GM21447 (cell line): Measurements from ENCODE around the gene KIAA1217.

Source experiments
- ATAC-seq: cut with Tn5 transposase; IDR thresholded peaks from one replicate; pipeline ENCODE4 v1.9.1; 2021; ENCODE audit not compliant: unreplicated experiment

Gene KIAA1217

GRCh38 chr10:24242562-24242961, 33.6 kb downstream of the KIAA1217 start:
- no peak for ATAC-seq

DNA sequence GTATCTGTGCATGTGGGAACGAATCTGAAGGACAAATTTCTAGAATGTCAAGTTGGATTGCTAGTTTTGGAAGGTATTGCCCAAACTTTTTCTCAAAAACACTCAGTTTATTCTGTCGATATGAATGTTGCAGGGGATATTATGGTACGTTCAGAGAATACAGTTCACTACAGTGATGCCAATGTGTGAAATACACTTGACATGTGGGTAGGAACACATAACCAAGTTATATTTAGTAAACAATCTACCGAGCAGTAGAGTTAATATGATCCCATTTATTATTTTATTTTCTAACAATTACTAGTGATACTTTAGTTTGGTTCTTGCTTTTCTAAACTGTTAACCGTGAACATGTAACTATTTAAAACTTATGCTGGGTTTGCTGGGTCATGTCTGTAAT, 37.4 kb downstream of the KIAA1217 start:
- no peak for ATAC-seq

DNA sequence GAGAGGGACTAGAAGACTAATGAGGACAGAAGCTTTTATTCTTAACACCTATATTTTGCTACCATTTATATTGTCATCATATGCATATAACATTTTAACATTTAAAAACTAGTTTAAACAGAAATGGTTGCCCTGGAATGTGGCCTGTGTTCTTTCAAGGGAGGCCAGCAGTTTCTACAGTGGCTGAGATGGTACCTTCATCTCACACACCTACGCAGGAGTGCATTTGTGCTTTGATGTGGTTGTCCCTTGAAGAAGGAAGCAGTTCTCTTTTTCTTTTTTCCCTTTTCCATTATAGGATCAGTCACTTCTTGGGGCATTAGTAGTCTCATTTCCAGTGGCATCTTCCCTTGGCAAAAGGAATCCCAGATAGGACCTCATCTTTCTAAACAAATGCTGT, 38.9 kb downstream of the KIAA1217 start:
- no peak for ATAC-seq

GRCh38 chr10:24249829-24250415, 41.0 kb downstream of the KIAA1217 start:
- ATAC-seq, result no peak

DNA sequence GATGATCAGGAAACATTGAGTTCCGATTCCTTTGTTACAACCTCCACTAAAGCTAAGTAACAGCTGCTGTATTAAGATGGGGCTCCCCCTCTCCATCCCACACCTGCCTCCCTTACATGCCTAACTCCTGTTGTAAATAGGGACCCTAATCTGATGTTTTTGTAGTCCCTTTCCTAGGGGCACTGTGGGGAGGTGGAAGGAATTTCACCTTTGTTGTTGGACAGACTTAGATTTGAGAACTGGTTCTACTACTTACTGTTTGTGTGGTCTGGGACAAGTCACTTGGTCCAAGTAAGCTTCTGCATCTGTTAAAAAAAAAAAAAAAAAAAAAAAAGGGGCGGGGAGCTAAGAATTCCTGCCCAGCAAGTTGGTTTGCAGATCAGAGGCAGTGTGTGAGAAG, 42.6 kb downstream of the KIAA1217 start:
- no peak for ATAC-seq

- no peak for ATAC-seq
Observed at GRCh38 chr10:24254180-24254579, 45.2 kb downstream of the KIAA1217 start.

DNA sequence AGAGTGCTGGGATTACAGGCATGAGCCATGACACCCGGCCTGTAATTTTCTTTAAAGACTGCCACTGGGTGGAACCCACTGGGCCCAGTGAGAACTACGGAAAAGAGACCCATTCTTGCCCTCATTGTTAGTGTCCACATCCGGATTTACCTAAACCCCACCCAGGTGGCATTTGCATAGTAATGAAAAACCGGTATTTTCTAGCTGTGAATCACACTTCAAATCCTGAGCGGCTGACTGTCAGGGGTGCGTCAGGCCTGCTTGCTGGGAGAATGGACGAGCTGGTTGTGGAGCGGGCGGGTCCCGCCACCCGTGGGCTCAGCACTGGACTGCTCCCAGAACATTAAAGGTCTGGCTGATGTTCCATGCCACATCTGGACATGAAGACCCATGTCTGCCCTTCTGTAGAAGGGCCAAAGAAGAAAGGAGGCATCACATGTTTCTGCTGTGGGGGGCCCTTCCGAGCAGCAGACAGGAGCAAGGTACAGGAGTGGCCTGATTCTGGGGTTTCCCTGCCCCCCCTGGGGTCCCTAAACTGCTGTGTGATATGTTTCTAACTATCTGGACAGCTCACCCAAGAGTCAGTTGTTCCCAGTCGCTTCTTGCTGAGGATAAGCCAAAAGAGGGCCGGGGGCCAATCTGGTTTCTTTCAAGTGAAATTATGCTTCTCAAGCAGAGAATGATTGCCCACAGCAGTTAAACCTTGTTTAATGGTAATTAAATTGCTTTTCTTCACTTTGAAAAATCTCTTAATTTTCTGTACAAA, 46.4 kb downstream of the KIAA1217 start:
- ATAC-seq, result no peak

DNA sequence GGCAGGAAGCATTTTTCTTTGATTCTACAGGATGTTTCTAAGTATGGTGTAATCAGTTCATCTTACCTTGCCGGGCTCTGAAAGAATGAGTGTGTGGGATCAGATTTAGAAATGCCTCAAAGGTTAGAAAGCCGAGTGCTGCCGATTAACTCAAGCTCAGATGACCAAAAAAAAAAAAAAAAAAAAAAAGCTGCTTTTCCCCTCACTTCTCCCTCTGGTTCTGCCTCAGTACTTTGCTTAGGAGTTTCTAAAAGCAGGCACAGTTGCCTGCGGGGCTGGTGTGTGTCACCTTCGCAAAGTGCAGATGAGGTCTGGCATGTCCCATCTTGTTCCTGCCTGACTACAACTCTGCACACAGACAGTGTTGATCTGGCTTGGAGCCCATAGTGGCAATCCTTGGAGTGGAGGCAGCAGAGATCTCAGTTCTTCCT, 47.0 kb downstream of the KIAA1217 start:
- ATAC-seq, result no peak

- no peak for ATAC-seq
Observed at GRCh38 chr10:24256619-24257107, 47.7 kb downstream of the KIAA1217 start.

DNA sequence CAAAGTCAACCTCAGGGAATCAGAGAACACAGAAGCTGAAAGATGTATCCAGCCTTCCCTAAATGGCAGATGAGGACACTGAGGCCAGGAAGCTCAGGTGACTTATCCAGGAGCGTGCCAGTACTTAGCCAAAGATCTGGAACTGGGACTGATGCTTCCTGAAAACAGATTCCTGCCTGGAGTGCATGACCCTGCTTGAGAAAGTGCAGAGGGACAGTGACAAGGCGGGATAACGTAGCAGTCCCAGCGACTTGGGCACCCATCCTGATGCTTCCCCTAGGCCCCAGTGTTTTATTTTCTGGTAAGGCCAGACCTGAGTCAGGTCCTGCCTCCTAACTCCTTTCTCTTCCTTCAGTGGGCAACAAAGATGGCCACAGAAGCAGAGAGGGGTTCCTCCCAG, 48.6 kb downstream of the KIAA1217 start:
- no peak for ATAC-seq

- ATAC-seq, result no peak
Observed at GRCh38 chr10:24259365-24260130, 50.6 kb downstream of the KIAA1217 start.

DNA sequence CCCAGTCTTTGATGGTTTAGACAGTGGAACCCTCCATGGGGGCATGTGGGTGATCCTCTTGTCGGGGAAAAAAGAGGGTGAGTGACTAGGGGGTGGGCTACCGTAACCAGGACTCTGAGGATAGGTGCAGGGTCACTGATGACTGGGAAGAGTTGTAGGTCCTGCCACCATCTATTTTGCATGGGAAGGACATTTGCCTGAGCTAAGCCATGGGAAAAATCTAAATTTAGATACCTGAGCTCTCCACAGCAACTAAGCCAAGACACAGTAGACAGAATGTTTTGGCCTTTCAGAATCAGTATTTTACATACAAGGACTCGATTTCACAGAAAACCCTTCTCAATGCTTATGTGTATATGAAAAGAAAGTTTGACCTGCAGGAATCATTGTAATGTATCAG, 52.7 kb downstream of the KIAA1217 start:
- ATAC-seq, result no peak

DNA sequence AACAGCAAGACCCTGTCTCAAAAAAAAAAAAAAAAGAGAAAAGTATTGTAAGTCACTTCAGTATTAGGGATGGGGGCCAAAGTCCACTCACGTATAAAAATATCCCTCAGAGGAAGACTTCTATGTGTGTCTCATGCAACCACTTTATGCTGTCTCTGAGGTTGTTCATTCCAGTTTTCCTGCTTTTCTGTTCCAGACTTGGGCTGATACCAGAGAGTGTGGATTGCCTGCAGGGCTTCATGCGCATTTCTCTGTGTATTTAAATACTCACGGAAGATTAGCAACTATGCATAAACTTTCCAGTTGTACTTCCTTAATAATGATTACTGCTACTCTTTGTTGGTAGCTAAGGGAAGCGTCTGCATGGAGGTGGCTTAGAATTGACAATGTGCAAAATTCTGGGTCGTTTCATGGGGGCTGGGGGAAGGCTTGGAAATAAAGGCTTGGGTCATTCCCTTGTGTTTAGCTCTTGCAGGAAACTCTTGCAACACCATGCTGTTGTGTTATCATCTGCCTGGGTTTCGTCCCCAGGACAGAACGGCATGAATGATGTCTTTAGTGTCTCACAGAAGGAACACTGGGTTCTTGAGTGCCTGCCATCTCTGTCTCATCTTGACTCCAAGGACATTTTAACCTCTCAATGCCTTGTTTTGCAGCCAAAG, 54.1 kb downstream of the KIAA1217 start:
- no peak for ATAC-seq

GRCh38 chr10:24269476-24269875, 60.5 kb downstream of the KIAA1217 start:
- no peak for ATAC-seq

DNA sequence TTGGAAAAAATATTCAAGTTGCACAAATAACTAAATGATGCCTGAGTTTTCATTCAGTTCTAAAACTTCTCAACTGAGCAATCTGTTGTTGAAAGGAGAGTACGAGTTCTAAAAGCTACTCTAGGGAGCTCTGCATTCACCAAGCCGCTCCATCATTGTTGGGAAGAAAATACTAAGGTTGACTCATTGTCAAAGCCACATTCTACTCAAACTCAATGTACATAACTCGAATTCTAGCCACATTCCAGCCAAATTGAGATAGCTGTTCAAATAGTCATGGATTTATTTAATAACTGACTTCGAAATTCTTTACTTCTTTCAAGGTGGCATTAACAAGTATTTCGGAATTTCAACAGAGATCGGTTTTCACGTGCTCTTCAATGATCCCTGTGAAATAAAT, 63.4 kb downstream of the KIAA1217 start:
- ATAC-seq, result no peak

DNA sequence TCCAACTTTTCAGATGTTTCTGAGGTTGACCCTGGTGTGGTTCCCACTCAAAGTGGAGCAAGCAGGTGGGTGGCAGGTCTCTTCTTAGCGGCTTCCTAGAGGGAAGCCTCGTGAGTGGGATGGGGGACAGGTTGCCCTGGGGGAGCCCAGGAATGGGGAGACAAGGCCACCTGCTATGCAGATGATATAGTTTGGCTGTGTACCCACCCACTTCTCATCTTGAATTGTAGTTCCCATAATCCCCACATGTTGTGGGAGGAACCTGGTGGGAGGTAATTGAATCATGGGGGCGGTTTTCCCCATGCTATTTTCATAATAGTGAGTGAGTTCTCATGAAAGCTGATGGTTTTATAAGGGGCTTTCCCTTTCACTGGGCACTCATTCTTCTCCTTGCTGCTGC, 68.3 kb downstream of the KIAA1217 start:
- no peak for ATAC-seq

DNA sequence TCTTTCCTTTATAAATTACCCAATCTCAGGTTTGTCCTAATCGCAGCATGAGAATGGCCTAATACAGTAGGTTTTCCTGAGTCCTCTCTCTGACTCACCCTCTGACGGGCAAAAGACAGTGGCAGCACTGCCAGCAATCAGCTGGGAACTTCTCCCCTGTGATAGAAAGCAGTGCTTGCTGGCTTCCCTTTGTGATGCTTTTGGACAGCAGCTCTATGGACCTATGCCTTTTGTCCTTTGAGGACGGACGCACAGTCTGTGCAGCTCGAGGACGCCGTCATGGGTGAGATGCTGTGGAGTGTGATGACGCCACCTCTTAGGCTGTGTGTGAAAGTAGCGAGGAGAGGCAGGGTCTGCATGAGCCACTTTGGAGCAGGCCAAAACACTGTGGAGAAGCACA, 68.8 kb downstream of the KIAA1217 start:
- no peak for ATAC-seq

DNA sequence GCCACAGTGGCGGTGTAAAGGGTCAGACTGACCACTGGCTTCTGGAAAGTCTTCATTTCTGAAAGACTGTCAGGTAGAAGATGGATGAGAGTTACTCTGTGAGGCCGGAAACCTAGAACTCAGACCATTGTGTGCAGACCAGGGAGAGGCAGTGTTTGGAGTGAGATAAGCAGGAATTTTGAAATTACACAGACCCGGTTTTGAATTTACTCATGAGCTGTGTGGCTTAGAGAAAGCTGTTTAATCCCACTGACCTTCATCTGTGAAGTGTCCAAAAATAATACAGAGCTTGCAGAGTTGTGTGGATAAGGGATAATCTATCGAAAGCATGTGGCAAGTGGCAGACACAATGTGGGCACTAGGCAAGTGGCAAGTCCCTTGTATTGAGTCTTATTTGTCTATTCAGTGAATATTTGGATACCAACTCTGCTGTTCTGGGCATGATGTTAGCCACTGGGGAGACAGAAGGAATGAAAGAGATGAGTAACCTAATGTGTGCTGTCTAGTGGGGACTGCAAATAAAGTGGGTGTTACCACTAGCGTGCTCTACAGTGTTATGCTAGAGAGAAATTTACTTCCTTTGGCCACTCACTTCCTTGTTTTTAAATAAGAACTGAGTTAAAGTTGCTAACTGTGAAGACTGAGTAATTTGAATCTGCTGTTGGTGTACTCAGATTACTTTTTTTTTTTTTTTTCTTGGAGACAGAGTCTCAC, 69.4 kb downstream of the KIAA1217 start:
- ATAC-seq, result no peak

DNA sequence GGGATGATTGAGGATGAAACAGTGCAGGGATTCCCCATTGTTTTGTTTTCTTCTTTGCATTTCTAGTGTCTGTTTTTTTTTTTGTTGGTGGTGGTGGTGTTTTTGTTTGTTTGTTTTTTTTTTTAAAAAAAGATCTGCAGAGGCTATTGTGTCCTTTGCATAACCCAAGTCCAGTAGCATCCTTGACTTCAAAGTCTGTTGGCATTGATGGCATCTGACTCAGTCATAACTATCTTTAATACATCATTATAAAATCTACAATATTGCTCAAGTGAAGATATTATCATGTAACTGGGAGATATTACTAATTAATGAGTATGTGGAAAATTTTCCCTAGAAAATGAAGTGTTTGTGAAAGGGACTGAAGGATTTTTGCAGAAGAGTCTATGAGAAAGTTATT, 70.2 kb downstream of the KIAA1217 start:
- no peak for ATAC-seq

GRCh38 chr10:24287559-24288195, 78.7 kb downstream of the KIAA1217 start:
- ATAC-seq, result no peak
